GM23338 (cell line): Measurements from ENCODE around the gene FNDC11.

Experiments used
- CTCF ChIP-seq, 2 experiments: fragments of 200-600 bp in 1 of 2; sonication (generic) in 1 of 2; conservative IDR thresholded peaks; 2 replicates each; pipeline versions ENCODE4 v1.5.1 to v1.6.1; 2016 to 2017; ENCODE audit warnings: antibody characterized with exemption in 2 of 2, low read depth in 2 of 2, mild to moderate bottlenecking in 2 of 2, moderate library complexity in 1 of 2
- NANOG ChIP-seq: IDR thresholded peaks from 2 replicates; pipeline ENCODE4 v1.6.1; 2016; ENCODE audit warnings: antibody characterized with exemption, borderline replicate concordance
- POLR2AphosphoS5 ChIP-seq: IDR thresholded peaks from 2 replicates; pipeline ENCODE4 v1.6.1; 2016; ENCODE audit warnings: antibody characterized with exemption, low read depth

GRCh38 chr20:63525971-63526370, 28.0 kb upstream of the FNDC11 start:
- no peak for TF ChIP-seq NANOG
- no peak for TF ChIP-seq CTCF (conservative IDR thresholded peaks at IDR 0.05; ENCODE audit: low read depth in 2 of 2)
- no peak for TF ChIP-seq POLR2AphosphoS5
